ENCODE data around the gene EYA3. TPM values are rescaled to one million over a fixed set of nuclear protein-coding genes. Genes with fewer than 3 reads are reported as not detected.
A peak's percentile ranks its signal among the peaks of the same experiment; 100 is the strongest.

The EYA3 gene
- total RNA-seq, 1 donor from 2014 or later: 41.3 TPM

GRCh38 chr1:28111157-28111556 is 22.7 kb upstream of the EYA3 start:
- H3K27ac Mint-ChIP-seq: no peak overlapping the region
- H3K4me3 Mint-ChIP-seq (ENCODE audit: low read depth): no peak overlapping the region
- DNase-seq (ENCODE audit: low spot score, unreplicated experiment): no peak
- no peaks in the 10 kb centered on the region for H3K36me3 Mint-ChIP-seq (ENCODE audit: insufficient read depth)
- no peak for TF ChIP-seq CTCF (IDR thresholded peaks at IDR 0.05; ENCODE audit: unreplicated experiment)
- H3K27me3 Mint-ChIP-seq: no peaks in the 10 kb centered on the region
- H3K4me1 Mint-ChIP-seq (ENCODE audit: low read depth): no peaks in the 10 kb centered on the region
- H3K9me3 Mint-ChIP-seq (ENCODE audit: low read depth): no peaks in the 10 kb centered on the region

- Mint-ChIP-seq H3K9me3 (ENCODE audit: low read depth) (no peaks in the 10 kb centered on the region), H3K27me3 (no peaks in the 10 kb centered on the region), H3K27ac (no peak overlapping the region), H3K4me3 (ENCODE audit: low read depth) (no peak overlapping the region), H3K4me1 (ENCODE audit: low read depth) (no peaks in the 10 kb centered on the region), H3K36me3 (ENCODE audit: insufficient read depth) (no peaks in the 10 kb centered on the region)
- no peak for DNase-seq (ENCODE audit: low spot score, unreplicated experiment)
- no peak for TF ChIP-seq CTCF (IDR thresholded peaks at IDR 0.05; ENCODE audit: unreplicated experiment)
These were observed 22.1 kb upstream of the EYA3 start for GRCh38 chr1:28110555-28110954.

GRCh38 chr1:28109639-28110038 is 21.2 kb upstream of the EYA3 start:
- Mint-ChIP-seq H3K4me1 (ENCODE audit: low read depth) (peaks cover 8% of the 10 kb centered on the region), H3K9me3 (ENCODE audit: low read depth) (no peaks in the 10 kb centered on the region), H3K4me3 (ENCODE audit: low read depth) (no peak overlapping the region), H3K36me3 (ENCODE audit: insufficient read depth) (no peaks in the 10 kb centered on the region), H3K27me3 (no peaks in the 10 kb centered on the region), H3K27ac (no peak overlapping the region)
- no peak for DNase-seq (ENCODE audit: low spot score, unreplicated experiment)
- TF ChIP-seq CTCF (IDR thresholded peaks at IDR 0.05; ENCODE audit: unreplicated experiment): no peak

GRCh38 chr1:28108001-28108400 is 19.6 kb upstream of the EYA3 start:
- H3K27ac Mint-ChIP-seq: no peak overlapping the region
- no peaks in the 10 kb centered on the region for H3K9me3 Mint-ChIP-seq (ENCODE audit: low read depth)
- DNase-seq (ENCODE audit: low spot score, unreplicated experiment): no peak
- TF ChIP-seq CTCF (IDR thresholded peaks at IDR 0.05; ENCODE audit: unreplicated experiment): no peak
- H3K4me1 Mint-ChIP-seq (ENCODE audit: low read depth): peaks cover 9% of the 10 kb centered on the region
- H3K36me3 Mint-ChIP-seq (ENCODE audit: insufficient read depth): no peaks in the 10 kb centered on the region
- H3K4me3 Mint-ChIP-seq (ENCODE audit: low read depth): no peak overlapping the region
- H3K27me3 Mint-ChIP-seq: no peaks in the 10 kb centered on the region

GRCh38 chr1:28104866-28105467 is 16.6 kb upstream of the EYA3 start:
- Mint-ChIP-seq H3K36me3 (ENCODE audit: insufficient read depth) (no peaks in the 10 kb centered on the region), H3K4me1 (ENCODE audit: low read depth) (peaks cover 9% of the 10 kb centered on the region), H3K27me3 (no peaks in the 10 kb centered on the region), H3K27ac (peak overlapping the region; percentile 91), H3K4me3 (ENCODE audit: low read depth) (peak overlapping the region; percentile 77), H3K9me3 (ENCODE audit: low read depth) (no peaks in the 10 kb centered on the region)
- TF ChIP-seq CTCF (IDR thresholded peaks at IDR 0.05; ENCODE audit: unreplicated experiment): no peak
- peak; percentile 25 for DNase-seq (ENCODE audit: low spot score, unreplicated experiment)
